K562 (cell line): Measurements from ENCODE around the gene GPR52. TPM values are rescaled to one million over a fixed set of nuclear protein-coding genes. Genes with fewer than 3 reads are reported as not detected.

ENCODE experiments used
- ATAC-seq: fragments of 200-7000 bp; cut with Tn5 transposase; 3 replicates; pipeline ENCODE4 v1.9.1; 2020; ENCODE audit warnings: moderate library complexity
- BruUV-seq: library from RNA; stranded (reverse); fragments of 400-500 nt; replicated peaks from 2 replicates; lab custom pipeline; 2021; lab: Mats Ljungman, UMichigan
- CTCF ChIA-PET: fragments of 300-600 bp; formaldehyde crosslinking; extraction: SDS; loops from one replicate; lab custom pipeline; 2021; ENCODE audit warnings: low intra/inter-chr PET ratio; lab: Yijun Ruan, JAX
- POLR2A ChIA-PET: fragments of 300-600, 350-650 bp; sonication (Branson Sonifier 250); formaldehyde crosslinking; extraction: SDS; loops from one replicate; lab custom pipeline; 2021; ENCODE audit warnings: antibody characterized with exemption, inconsistent platforms; lab: Yijun Ruan, JAX
- DNase-seq, 4 experiments: peaks; one replicate each; pipeline versions ENCODE4 v3.0.0 to v3.0.0-alpha.2; 2011 to 2018; ENCODE audit warnings: low spot score in 3 of 4, mixed read lengths in 3 of 4; ENCODE audit errors: extremely low read depth in 1 of 4
- FAIRE-seq: peaks from 2 replicates; lab custom pipeline; 2011; peaks lifted over from hg19 to GRCh38; lab: Jason Lieb, UNC
- H2AFZ ChIP-seq: 2 replicates; pipeline ENCODE4 v1.6.0; 2011; ENCODE audit warnings: low read depth, low read length, control low read depth, inconsistent platforms
- H3K27ac ChIP-seq: fragments of 200-600 bp; 3 replicates; pipeline ENCODE4 v1.8.0; 2011; ENCODE audit warnings: low read depth, mild to moderate bottlenecking, control low read depth, inconsistent platforms, low read length, moderate library complexity, mixed read lengths; ENCODE audit errors: extremely low read depth
- H3K27me3 ChIP-seq, 2 experiments: fragments of 300-600 bp in 1 of 2; 2 replicates in 1 of 2; 3 replicates in 1 of 2; pipeline versions ENCODE4 v1.6.0 to v1.8.0; 2011; ENCODE audit warnings: inconsistent platforms in 2 of 2, low read length in 2 of 2, mild to moderate bottlenecking in 1 of 2, mixed read lengths in 1 of 2, moderate library complexity in 1 of 2; ENCODE audit not compliant: control insufficient read depth in 2 of 2, insufficient read depth in 2 of 2
- H3K36me3 ChIP-seq: fragments of 300-600 bp; 3 replicates; pipeline ENCODE4 v1.8.0; 2011; ENCODE audit warnings: mild to moderate bottlenecking, low read length, inconsistent platforms; ENCODE audit not compliant: control insufficient read depth, insufficient read depth
- H3K4me1 ChIP-seq, 2 experiments: fragments of 200-600 bp in 1 of 2; replicated peaks in 1 of 2; 2 replicates in 1 of 2; 3 replicates in 1 of 2; pipeline versions ENCODE4 v1.5.1 to v1.8.0; 2011; ENCODE audit warnings: inconsistent platforms in 2 of 2, low read length in 2 of 2, mild to moderate bottlenecking in 1 of 2, mixed read lengths in 1 of 2, moderate library complexity in 1 of 2; ENCODE audit not compliant: control insufficient read depth in 2 of 2, insufficient read depth in 2 of 2
- H3K4me2 ChIP-seq: 2 replicates; pipeline ENCODE4 v1.6.1; 2011; ENCODE audit warnings: low read length, control low read depth, inconsistent platforms, mixed read lengths; ENCODE audit not compliant: insufficient read depth
- H3K4me3 ChIP-seq: fragments of 200-600 bp; sonication (generic), shearing (Covaris generic); 2 replicates; pipeline ENCODE4 v1.5.1; 2016; ENCODE audit warnings: control low read depth, inconsistent platforms
- H3K79me2 ChIP-seq: fragments of 200-600 bp; 3 replicates; pipeline ENCODE4 v1.8.0; 2011; ENCODE audit warnings: low read length, inconsistent platforms; ENCODE audit not compliant: control insufficient read depth, insufficient read depth
- H3K9ac ChIP-seq, 2 experiments: 2 replicates each; pipeline versions ENCODE4 v1.6.0 to v1.6.1; 2011; ENCODE audit warnings: low read depth in 2 of 2, low read length in 2 of 2, control low read depth in 1 of 2, inconsistent platforms in 1 of 2, mild to moderate bottlenecking in 1 of 2, mixed read lengths in 1 of 2; ENCODE audit not compliant: insufficient read depth in 1 of 2
- H3K9me1 ChIP-seq: one replicate; pipeline ENCODE4 v1.6.0; 2011; ENCODE audit warnings: inconsistent platforms, mild to moderate bottlenecking, low read length, moderate library complexity; ENCODE audit not compliant: control insufficient read depth, insufficient read depth
- H3K9me3 ChIP-seq: replicated peaks from 2 replicates; pipeline ENCODE4 v1.5.1; 2011; ENCODE audit warnings: low read depth, low read length, inconsistent platforms; ENCODE audit not compliant: control insufficient read depth, insufficient read depth
- H4K20me1 ChIP-seq: replicated peaks from 2 replicates; pipeline ENCODE4 v1.6.1; 2011; ENCODE audit warnings: low read length, inconsistent platforms, mixed read lengths; ENCODE audit not compliant: control insufficient read depth, insufficient read depth
- CTCF ChIP-seq, 3 experiments: IDR thresholded peaks in 2 of 3; conservative IDR thresholded peaks in 1 of 3; 2 replicates each; pipeline ENCODE4 v1.5.1; 2011 to 2012; ENCODE audit warnings: low read length in 3 of 3, mild to moderate bottlenecking in 3 of 3, control low read depth in 2 of 3, improper control_type of control experiment in 1 of 3, inconsistent platforms in 1 of 3, low read depth in 1 of 3, mixed read lengths in 1 of 3, moderate library complexity in 1 of 3; ENCODE audit not compliant: insufficient read depth in 2 of 3
- GMEB1 ChIP-seq: fragments of 250-450 bp; sonication (Bioruptor Pico); IDR thresholded peaks from 2 replicates; pipeline ENCODE4 v1.4.0; 2020; ENCODE audit warnings: mild to moderate bottlenecking
- HINFP ChIP-seq: fragments of 450-650 bp; conservative IDR thresholded peaks from 2 replicates; pipeline ENCODE4 v1.6.1; 2016; ENCODE audit warnings: missing genetic modification characterization, low read depth, mild to moderate bottlenecking, control low read depth, missing compliant biosample characterization
- MNT ChIP-seq, 2 experiments: fragments of 450-650 bp; conservative IDR thresholded peaks; 2 replicates each; pipeline ENCODE4 v1.6.1; 2017; ENCODE audit warnings: mild to moderate bottlenecking in 2 of 2, moderate library complexity in 2 of 2
- MYBL2 ChIP-seq, 2 experiments: fragments of 450-650 bp in 1 of 2; sonication (generic) in 1 of 2; formaldehyde crosslinking in 1 of 2; IDR thresholded peaks; 2 replicates each; pipeline versions ENCODE4 v1.6.1 to v1.8.1; 2017 to 2022; ENCODE audit warnings: borderline replicate concordance in 1 of 2, inconsistent platforms in 1 of 2, low read depth in 1 of 2, mild to moderate bottlenecking in 1 of 2, missing genetic modification reagents in 1 of 2, moderate library complexity in 1 of 2
- NRF1 ChIP-seq, 2 experiments: fragments of 450-650 bp; IDR thresholded peaks in 1 of 2; conservative IDR thresholded peaks in 1 of 2; 2 replicates each; pipeline ENCODE4 v1.6.1; 2014; ENCODE audit warnings: mild to moderate bottlenecking in 2 of 2
- RHOXF2B ChIP-seq: fragments of 250-450 bp; sonication (Bioruptor Pico); conservative IDR thresholded peaks from 2 replicates; pipeline ENCODE4 v1.5.1; 2021
- ZBTB34 ChIP-seq: fragments of 250-450 bp; sonication (Bioruptor Pico); IDR thresholded peaks from 2 replicates; pipeline ENCODE4 v1.8.0; 2021; ENCODE audit warnings: mild to moderate bottlenecking, moderate library complexity
- ZKSCAN3 ChIP-seq: fragments of 250-450 bp; sonication (Bioruptor Pico); IDR thresholded peaks from 2 replicates; pipeline ENCODE4 v1.4.0; 2020
- in situ Hi-C: fragments of 300-500 bp; cut with MboI; formaldehyde crosslinking; loops from 4 replicates; pipeline ENCODE4 v1.15.0; 2018; ENCODE audit warnings: inconsistent platforms, mixed read lengths
- intact Hi-C: fragments of 100-400 bp; cut with micrococcal nuclease; formaldehyde crosslinking; loops from 2 replicates; pipeline ENCODE4 v1.14.2; 2022
- polyA plus RNA-seq, 8 experiments: library from polyadenylated mRNA; depleted of rRNA in 4 of 8; stranded (reverse) in 5 of 8; unstranded in 3 of 8; fragments of >200 nt; fragmentation: Nextera tagmentation in 2 of 8; fragmentation: Illumina TruSeq in 1 of 8; extraction: Ambion mirVana in 2 of 8; extraction: Trizol in 1 of 8; gene quantifications; 2 replicates each; pipeline versions ENCODE4 v1.2.1 to v1.2.3, GENCODE V29; 2011 to 2014; ENCODE audit warnings: inconsistent platforms in 1 of 8, missing spikeins in 1 of 8
- total RNA-seq, 7 experiments: library from RNA; depleted of rRNA in 6 of 7; stranded (reverse); fragments of >200 nt in 6 of 7; fragmentation: Illumina TruSeq in 2 of 7; extraction: Trizol in 2 of 7; gene quantifications; 2 replicates each; pipeline versions ENCODE4 v1.2.1 to v1.2.3, GENCODE V29; 2011 to 2021; ENCODE audit warnings: low replicate concordance in 1 of 7

The GPR52 gene
- total and polyA plus RNA-seq, 9 of the 15 experiments (the other 6 are each of a cell fraction or from before 2014, with no cell fraction given) = 0.12 to 4.9 (median 1.1) TPM; not detected in 3

GRCh38 chr1:174497478-174497877 lies 49.7 kb downstream of the GPR52 start:
- in situ Hi-C loops = no loop called here
- Histone ChIP-seq H3K79me2 (no peaks in the 10 kb centered on the region), H4K20me1 (no peaks in the 10 kb centered on the region), H3K36me3 (no peaks in the 10 kb centered on the region), H3K9me1 (no peaks in the 10 kb centered on the region), H3K4me1 (no peaks in the 10 kb centered on the region), H3K9ac (no peak overlapping the region), H3K27ac (no peak overlapping the region), H3K9me3 (no peaks in the 10 kb centered on the region), H3K4me2 (no peak overlapping the region), H2AFZ (no peak overlapping the region), H3K27me3 (no peaks in the 10 kb centered on the region), H3K4me3 (no peak overlapping the region)
- POLR2A ChIA-PET = interaction anchor here (1.2 to 1.4 kb wide), 4 partner anchors 9 to 17 kb away, joined by 3 to 5 read pairs (median 4); no protein-coding TSS in a partner anchor
- no TSS peak for BruUV-seq
- no peak for DNase-seq
- ATAC-seq = no peak
- no peak for FAIRE-seq
- intact Hi-C loops = no loop called here
- CTCF ChIA-PET = no interaction called here
- no peak for TF ChIP-seq NRF1 (conservative IDR thresholded peaks at IDR 0.05 in 1 of 2, IDR thresholded peaks at IDR 0.05 in 1 of 2)
- no peak for TF ChIP-seq MNT (conservative IDR thresholded peaks at IDR 0.05)
- TF ChIP-seq RHOXF2B (CRISPR knock-in tag) = no peak
- no peak for TF ChIP-seq GMEB1 (CRISPR knock-in tag)
- TF ChIP-seq ZKSCAN3 (CRISPR knock-in tag) = no peak
- no peak for TF ChIP-seq MYBL2 (IDR thresholded peaks at IDR 0.05; ENCODE audit: low read depth)
- TF ChIP-seq MYBL2 (CRISPR knock-in tag; IDR thresholded peaks at IDR 0.05; ENCODE audit: borderline replicate concordance) = no peak
- no peak for TF ChIP-seq CTCF (IDR thresholded peaks at IDR 0.05 in 2 of 3, conservative IDR thresholded peaks at IDR 0.05 in 1 of 3; ENCODE audit: insufficient read depth in 2 of 3, low read depth in 1 of 3, low read length in 3 of 3)
- no peak for TF ChIP-seq ZBTB34 (CRISPR knock-in tag)
- TF ChIP-seq HINFP (tag) = no peak
